GM19025 (cell line): Measurements from ENCODE around the gene MRPL34.

ENCODE experiments used
- ATAC-seq: cut with Tn5 transposase; IDR thresholded peaks from one replicate; pipeline ENCODE4 v1.9.1; 2021; ENCODE audit warnings: mild to moderate bottlenecking, low read depth, moderate library complexity; ENCODE audit not compliant: unreplicated experiment

MRPL34 gene

DNA sequence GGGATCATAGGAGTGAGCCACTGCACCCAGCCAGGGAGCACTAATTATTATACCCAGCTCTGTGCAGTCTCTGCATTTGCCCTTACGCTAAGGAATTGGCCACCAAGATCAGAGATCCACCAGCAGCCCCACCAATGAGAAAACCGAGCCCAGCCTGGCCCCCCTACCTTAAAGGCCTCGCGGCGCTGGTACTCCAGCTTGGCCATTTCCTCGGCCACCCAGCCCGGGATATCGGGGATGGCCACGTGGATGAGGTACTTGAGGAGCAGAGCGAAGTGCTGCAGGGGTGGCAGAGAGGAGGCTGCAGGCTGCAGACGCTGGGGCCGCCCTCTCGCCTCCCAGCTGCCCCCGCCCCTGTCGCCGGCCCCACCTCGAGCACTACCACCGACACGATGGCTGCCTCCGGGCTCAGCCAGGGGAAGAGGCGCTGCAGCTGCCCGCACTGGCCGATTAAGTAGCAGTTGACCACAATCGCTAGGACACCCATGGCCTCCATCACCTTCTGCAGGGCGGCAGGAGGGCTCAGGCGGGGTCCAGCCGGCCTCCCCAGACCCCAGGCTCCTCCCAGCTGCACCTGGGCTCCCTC, 21.5 kb downstream of the MRPL34 start:
- no peak for ATAC-seq

GRCh38 chr19:17327654-17328516, 22.2 kb downstream of the MRPL34 start:
- no peak for ATAC-seq

- ATAC-seq: no peak
Observed at GRCh38 chr19:17328517-17329365, 23.1 kb downstream of the MRPL34 start.

GRCh38 chr19:17329366-17330261, 23.9 kb downstream of the MRPL34 start:
- ATAC-seq: no peak

DNA sequence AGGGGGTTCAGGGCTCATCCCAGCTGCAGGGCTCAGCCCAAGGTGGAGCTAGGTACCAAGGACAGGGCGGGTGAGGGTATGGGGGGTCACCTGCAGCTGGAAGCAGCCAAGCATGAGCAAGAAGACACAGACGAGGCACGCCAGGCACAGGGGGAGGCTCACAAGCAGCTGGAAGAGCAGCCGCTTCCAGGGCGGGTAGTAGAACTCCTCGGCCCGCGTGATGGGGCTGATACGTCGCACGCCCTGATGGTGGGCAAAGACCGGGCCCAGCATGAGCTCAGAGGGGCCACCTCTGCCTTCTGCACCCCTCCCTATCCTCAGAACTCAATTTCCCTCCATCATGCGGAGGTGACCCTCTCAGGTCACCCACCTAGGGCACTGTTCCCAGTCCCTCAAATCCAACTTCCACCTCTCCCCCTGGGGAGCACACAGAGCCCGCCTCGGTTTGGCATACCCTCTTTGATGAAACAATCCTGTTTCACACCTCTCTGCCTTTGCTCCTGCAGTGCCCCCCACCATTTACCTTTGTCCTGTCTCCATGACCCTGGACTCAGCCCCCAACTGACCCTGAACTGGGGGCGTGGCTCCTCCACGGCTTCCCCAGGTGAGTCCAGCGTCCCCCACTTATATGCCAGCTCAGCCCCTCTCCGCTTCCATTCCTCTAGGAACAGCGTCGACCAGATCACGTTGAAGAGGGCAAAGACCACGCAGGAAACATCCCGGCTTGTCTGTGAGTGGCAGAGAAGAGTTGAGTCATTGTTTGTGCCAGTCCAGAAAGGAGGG, 24.8 kb downstream of the MRPL34 start:
- ATAC-seq: no peak

DNA sequence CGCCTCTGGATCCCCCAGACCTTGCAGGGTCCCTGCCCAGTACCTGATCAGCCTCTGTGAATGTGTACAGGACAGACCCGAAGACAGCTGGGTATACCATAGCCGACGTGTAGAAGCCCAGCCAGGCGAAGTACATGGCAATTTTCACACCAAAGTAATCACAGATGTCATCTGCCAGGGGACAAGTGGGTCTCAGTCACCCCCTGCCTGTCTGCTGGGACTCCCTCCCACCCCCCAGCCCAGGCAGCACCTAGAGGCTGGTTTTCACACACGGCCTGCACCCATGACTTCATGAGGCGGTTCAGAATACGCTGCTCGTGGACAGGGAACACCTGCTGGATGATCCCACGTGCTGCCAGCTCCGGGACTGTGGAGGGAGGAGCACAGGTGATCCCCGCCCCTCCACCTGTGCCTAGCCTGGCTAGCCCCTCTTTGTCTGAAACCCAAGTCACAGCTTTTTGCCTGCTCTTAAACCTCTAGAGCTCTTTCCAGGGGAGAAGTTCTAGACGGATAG, 25.4 kb downstream of the MRPL34 start:
- ATAC-seq: no peak

- no peak for ATAC-seq
Observed at GRCh38 chr19:17332360-17332676, 26.6 kb downstream of the MRPL34 start.

DNA sequence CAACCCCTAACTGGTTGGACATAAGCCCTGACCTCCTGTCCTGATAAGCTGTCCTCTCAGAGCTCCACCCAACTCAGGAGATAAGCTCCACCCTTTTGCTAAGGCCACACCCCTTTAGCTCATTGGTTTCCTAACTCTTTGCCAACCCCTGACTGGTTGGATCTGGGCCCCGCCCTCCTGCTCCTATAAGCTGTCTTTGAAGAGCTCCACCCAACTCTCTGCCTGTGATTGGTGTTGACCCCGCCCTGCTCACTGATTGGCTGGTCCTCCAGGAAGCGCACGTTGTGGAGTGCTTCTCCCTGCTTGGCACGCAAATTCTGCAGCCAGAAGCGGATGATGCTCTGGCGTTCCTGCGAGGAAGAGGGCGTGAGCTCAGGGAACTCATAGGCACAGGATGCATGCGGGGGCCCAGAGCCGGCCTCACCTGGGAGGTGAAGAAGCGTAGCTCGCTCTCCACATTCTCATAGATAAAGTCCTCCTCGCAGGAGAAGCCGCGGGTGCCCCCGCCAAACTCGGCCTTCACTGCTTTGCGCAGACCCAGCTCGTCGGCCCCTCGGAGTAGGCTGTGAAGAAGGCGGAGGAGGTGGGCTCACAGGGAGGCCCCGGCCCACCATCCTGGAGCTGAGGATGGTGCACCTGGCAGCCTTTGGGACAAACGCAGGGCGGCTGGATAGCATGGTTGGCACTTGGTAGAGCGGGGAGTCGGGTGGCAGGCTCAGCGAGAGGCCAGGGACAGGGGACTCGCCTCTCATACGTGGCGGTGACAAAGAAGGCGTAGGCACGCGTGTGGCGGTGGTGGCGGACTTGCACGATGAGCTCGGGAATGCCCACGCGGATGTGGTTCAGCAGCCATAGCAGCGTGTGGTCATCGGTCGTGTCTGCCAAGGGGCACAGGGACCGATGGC, 27.3 kb downstream of the MRPL34 start:
- no peak for ATAC-seq

DNA sequence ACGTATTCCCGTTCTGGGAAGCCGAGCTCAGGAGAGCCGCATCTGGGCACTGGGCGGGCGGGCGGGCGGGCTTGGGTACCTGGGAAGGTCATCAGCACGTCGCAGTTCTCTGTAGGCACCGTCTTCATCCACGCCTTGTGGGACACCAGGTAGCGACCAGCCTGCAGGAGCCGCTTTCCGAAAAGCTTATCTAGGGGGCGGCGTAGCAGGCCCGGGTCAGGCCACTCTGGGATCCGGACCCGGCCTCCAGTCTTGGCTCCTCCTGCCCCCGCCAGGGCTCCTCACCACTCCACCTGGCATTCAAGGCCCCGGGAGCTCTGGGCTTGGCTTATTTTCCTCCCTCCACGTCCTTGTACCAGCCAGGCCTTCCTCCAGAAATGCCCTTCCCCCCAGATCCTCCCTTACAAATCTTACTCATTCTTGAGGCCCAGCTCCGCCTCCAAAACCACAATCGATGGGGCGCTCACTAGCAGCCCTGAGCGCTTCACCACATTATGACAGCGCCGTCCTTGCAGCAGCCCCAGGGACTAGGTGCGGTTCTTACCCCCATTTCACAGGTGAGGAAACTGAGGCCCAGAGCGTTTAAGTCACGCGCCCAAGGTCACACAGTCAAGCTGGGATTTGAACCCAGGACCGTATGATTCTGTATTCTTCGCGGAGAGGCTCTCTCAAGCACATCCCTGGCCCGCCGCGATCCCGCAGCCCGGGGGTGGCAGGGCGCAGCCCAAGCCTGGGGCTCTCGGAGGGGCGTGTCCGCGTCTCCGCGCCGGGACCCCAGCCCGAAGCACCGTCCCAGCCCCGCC, 28.1 kb downstream of the MRPL34 start:
- ATAC-seq: no peak

GRCh38 chr19:17334414-17335409, 29.0 kb downstream of the MRPL34 start, which contains the start of gene ANO8:
TSS of gene ANO8 (minus strand) at chr19:17334855. CDS start at chr19:17334670, 185 bp downstream.
- ATAC-seq: peak; percentile 39

DNA sequence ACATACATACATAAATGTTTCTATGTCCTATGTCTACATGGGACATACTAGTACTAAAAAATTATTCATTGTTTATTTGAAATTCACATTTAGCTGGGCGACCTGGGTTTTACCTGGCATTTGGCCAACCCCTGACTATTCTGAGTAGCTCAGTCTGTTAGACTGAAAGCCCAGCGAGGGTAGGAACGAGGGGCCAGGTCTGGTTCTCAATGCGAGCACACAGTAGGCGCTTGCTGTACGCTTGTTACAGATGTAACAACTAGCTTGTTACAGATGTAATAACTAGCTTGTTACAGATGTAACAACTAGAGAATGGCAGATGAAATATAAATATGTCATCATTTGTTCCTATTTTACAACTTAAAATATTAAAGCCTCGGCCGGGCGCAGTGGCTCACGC, 29.9 kb downstream of the MRPL34 start:
- ATAC-seq: no peak

DNA sequence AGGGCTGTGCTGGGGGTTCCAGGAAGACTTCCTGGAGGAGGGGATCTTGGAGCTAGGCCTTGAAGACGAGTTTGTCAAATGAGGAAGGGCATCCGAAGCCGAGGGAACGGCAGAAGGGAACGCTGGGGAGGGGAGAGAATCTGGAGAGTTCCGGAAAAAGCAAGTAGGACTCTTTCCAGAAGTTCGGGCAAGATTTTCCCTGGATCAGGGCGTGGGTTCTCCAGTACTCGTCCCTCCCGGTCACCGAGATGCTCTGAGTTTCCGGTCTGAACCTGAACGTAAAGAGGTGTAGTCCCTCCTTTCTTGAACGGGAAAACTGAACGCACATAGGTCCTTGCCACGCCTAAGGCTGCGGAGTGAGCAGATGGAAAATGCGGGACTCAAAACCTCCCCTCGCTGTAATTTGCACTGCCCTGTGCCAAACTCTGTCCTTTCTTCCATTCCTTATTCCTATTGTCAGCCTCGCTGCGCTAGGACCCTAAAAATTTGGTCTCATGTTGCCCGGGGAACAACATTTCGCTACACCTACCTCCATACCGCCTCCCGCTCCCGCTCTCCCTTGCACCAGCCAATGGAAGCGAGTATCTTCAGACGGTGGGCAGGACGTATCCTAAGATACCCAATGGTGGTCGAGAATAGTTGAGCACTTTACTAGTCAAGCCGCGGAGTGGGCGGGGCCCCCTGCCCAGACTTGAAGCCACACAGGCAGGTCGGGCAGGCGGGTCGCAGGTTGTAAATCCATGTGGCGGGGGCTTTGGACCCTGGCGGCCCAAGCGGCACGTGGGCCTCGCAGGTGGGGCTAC, 31.4 kb downstream of the MRPL34 start, which contains the start of gene GTPBP3:
TSS of gene GTPBP3 (plus strand) at position 682 of the 803 bp plus-strand sequence. CDS start at position 741, 59 bp downstream.
- ATAC-seq: peak; percentile 83

DNA sequence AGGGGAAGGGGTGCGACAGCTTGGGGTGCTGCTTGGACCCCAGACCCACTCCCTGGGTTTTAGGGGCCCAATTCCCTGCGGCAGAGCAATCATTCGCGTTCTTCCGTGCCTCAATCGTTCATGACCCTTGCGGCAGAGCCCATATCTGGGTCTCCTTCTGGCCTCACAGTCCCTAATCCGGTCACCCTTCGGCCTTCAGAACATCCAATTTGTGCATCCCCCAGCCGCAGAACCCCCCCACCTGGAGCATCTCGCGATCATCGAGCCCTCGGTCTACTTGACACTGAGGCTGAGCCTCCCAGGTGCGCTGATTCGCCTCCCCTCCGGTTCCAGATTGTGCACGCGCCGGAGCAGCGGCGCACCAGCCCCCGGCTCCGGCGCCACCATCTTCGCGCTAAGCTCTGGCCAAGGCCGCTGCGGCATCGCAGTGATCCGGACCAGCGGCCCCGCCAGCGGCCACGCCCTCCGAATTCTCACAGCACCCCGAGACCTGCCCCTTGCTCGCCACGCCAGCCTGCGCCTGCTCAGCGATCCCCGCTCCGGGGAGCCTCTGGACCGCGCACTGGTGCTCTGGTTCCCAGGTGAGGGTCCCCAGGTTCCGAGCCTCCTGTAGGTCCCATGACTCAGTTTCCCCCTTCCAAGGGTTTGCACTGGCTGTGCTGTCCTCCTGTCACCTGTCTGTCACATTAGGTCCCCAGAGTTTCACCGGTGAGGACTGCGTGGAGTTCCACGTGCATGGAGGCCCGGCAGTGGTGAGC, 32.2 kb downstream of the MRPL34 start:
- ATAC-seq: no peak

DNA sequence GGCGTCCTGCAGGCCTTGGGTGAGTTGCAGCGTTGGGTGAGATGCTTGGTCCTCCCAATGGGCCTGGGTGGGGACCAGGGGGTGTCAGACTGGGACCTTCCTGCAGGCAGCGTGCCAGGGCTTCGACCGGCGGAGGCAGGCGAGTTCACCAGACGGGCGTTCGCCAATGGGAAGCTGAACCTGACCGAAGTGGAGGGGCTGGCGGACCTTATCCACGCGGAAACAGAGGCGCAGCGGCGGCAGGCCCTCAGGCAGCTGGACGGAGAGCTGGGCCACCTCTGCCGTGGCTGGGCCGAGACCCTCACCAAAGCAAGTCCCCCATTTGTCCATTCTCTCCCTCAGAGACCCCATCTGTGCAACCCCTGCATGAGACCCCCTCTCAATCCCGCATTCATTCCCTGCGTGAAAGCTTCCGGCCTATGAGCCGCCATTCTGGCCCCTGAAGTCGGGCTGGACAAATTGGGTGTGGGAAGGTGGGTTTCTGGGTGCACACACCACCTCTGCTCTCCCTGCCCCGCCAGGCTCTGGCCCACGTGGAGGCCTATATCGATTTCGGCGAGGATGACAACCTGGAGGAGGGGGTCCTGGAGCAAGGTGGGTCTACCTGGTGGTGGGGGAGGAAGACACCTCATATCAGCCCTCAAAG, 32.9 kb downstream of the MRPL34 start:
- no peak for ATAC-seq
